Spleen (tissue), 11 donors: ENCODE results near the gene PSMG4. TPM values are rescaled to one million over a fixed set of nuclear protein-coding genes. Genes with fewer than 3 reads are reported as not detected.

Source experiments
- DNase-seq: peaks from one replicate; pipeline ENCODE4 v3.0.0-alpha.2; 2020
- H3K27ac ChIP-seq, 8 donors: fragments of 200-600 bp; sonication (generic) in 7 of 8; 1 replicate in 4 of 8; 2 replicates in 4 of 8; pipeline versions ENCODE4 v1.5.0 to v1.8.0; 2016 to 2021; ENCODE audit warnings: inconsistent platforms in 4 of 8, mild to moderate bottlenecking in 4 of 8, moderate library complexity in 1 of 8
- H3K27me3 ChIP-seq, 7 donors: fragments of 200-600 bp; sonication (generic) in 6 of 7; replicated peaks in 1 of 7; 1 replicate in 4 of 7; 2 replicates in 3 of 7; pipeline versions ENCODE4 v1.5.0 to v1.8.0; 2016 to 2021; ENCODE audit warnings: inconsistent platforms in 3 of 7, mild to moderate bottlenecking in 1 of 7
- H3K36me3 ChIP-seq, 6 donors: fragments of 200-600 bp; sonication (generic) in 5 of 6; 1 replicate in 4 of 6; 2 replicates in 2 of 6; pipeline versions ENCODE4 v1.5.0 to v1.8.0; 2016 to 2021; ENCODE audit warnings: inconsistent platforms in 2 of 6
- H3K4me1 ChIP-seq, 6 donors: fragments of 200-600 bp; sonication (generic) in 5 of 6; 1 replicate in 3 of 6; 2 replicates in 3 of 6; pipeline versions ENCODE4 v1.5.0 to v1.8.0; 2016 to 2021; ENCODE audit warnings: inconsistent platforms in 3 of 6
- H3K4me3 ChIP-seq, 8 donors: fragments of 200-600 bp; sonication (generic) in 7 of 8; 1 replicate in 4 of 8; 2 replicates in 4 of 8; pipeline versions ENCODE4 v1.5.0 to v1.8.0; 2016 to 2021; ENCODE audit warnings: inconsistent platforms in 4 of 8, mild to moderate bottlenecking in 4 of 8, moderate library complexity in 2 of 8
- H3K9me3 ChIP-seq, 8 donors: fragments of 200-600 bp; sonication (generic) in 7 of 8; 1 replicate in 4 of 8; 2 replicates in 4 of 8; pipeline versions ENCODE4 v1.5.0 to v1.8.0; 2016 to 2021; ENCODE audit warnings: inconsistent platforms in 4 of 8
- CTCF ChIP-seq, 11 experiments: fragments of 200-600 bp in 7 of 11; fragments of 450-650 bp in 4 of 11; sonication (generic) in 4 of 11; IDR thresholded peaks in 8 of 11; conservative IDR thresholded peaks in 3 of 11; 1 replicate in 7 of 11; 2 replicates in 4 of 11; pipeline versions ENCODE4 v1.4.0 to v1.8.0; 2016 to 2021; ENCODE audit warnings: antibody characterized with exemption in 11 of 11, inconsistent platforms in 4 of 11, mild to moderate bottlenecking in 1 of 11
- POLR2A ChIP-seq, 3 donors: fragments of 450-650 bp; IDR thresholded peaks; one replicate each; pipeline ENCODE4 v1.5.1; 2017; ENCODE audit warnings: antibody characterized with exemption in 3 of 3, mild to moderate bottlenecking in 1 of 3
- POLR2AphosphoS5 ChIP-seq, 3 donors: sonication (generic); formaldehyde crosslinking; IDR thresholded peaks; one replicate each; pipeline ENCODE4 v1.5.1; 2017; ENCODE audit warnings: antibody characterized with exemption in 3 of 3
- WGBS, 5 donors: extraction: QIAGEN DNeasy Blood & Tissue Kit in 3 of 5; methylation state at CpG; one replicate each; pipeline versions ENCODE4 v1.1.5 to v1.1.7; 2013 to 2018; 5-methylcytosine and 5-hydroxymethylcytosine counted together
- intact Hi-C: fragments of 100-400 bp; cut with DNase I; formaldehyde crosslinking; loops from one replicate; pipeline ENCODE4 v1.15.0; 2023; ENCODE audit warnings: low total_unique reads
- polyA plus RNA-seq, 3 donors: library from polyadenylated mRNA; stranded (reverse); fragments of 200-250 nt; gene quantifications; one replicate each; pipeline ENCODE4 v1.2.1, GENCODE V29; 2013
- total RNA-seq, 7 donors: library from RNA; depleted of rRNA in 3 of 7; stranded (reverse); fragments of >200 nt in 3 of 7; fragmentation: NEBNext Ultra II Directional in 4 of 7; extraction: Animal tissue kit (Norgen Biotek cat#: 25700) in 4 of 7; gene quantifications; one replicate each; pipeline versions ENCODE4 v1.1.0 to v1.2.1, GENCODE V29; 2016 to 2021
- donor health status: healthy with polysubstance abuse.
- donor health status: DM: no; HTN: no; CAD: no; lungs with moderate emphysema.
- donor health status: DM: no; HTN: no; CAD: no.
- donor health status: Bipolar disorder and iron deficiency.
- donor health status: healthy.
- donor health status: DM: no; HTN: no; CAD: no.
- donor health status: DM: yes; HTN: yes; CAD: no.

PSMG4 gene
- total and polyA plus RNA-seq, 10 donors = 12.1 to 41.6 (median 18.5) TPM

- Histone ChIP-seq H3K9me3 (no peaks in the 10 kb centered on the region), H3K4me1 (peaks cover 5 to 24% (median 11%) of the 10 kb centered on the region in 6 donors), H3K36me3 (peaks cover 0 to 46% (median 0%) of the 10 kb centered on the region in 6 donors), H3K4me3 (no peak overlapping the region), H3K27me3 (no peaks in the 10 kb centered on the region), H3K27ac (no peak overlapping the region)
- intact Hi-C loops = loop anchor here (10.0 kb wide), 1 partner anchor 174 kb away; the partner anchor contains the start of gene SLC22A23
- WGBS, 5 donors = 89 to 97% (median 97%) methylated on average over 12 to 14 of the region's 14 CpGs
- TF ChIP-seq POLR2A (IDR thresholded peaks at IDR 0.05) (no peak), POLR2AphosphoS5 (IDR thresholded peaks at IDR 0.05) (no peak), CTCF (IDR thresholded peaks at IDR 0.05 in 8 of 11, conservative IDR thresholded peaks at IDR 0.05 in 3 of 11) (no peak)
- DNase-seq = peak; percentile 58
Measured at GRCh38 chr6:3280866-3281465, 22.2 kb downstream of the PSMG4 start.

GRCh38 chr6:3281631-3282475 is 23.1 kb downstream of the PSMG4 start:
- H3K27ac ChIP-seq = peak overlapping the region in 2 of 8 donors; percentile 27 to 31
- WGBS, 5 donors = 58 to 80% (median 71%) methylated on average over 11 to 13 of the region's 13 CpGs

GRCh38 chr6:3282476-3283236 is 23.9 kb downstream of the PSMG4 start:
- H3K9me3 ChIP-seq = no peaks in the 10 kb centered on the region
- H3K4me1 ChIP-seq = peaks cover 5 to 24% (median 11%) of the 10 kb centered on the region in 6 donors
- WGBS, 5 donors = 92 to 96% (median 95%) methylated on average over 12 to 20 of the region's 20 CpGs
- H3K27me3 ChIP-seq = no peaks in the 10 kb centered on the region
- H3K27ac ChIP-seq = no peak overlapping the region
- peaks cover 0 to 36% (median 0%) of the 10 kb centered on the region in 6 donors for H3K36me3 ChIP-seq
- no peak overlapping the region for H3K4me3 ChIP-seq
- intact Hi-C loops = loop anchor here (10.0 kb wide), 1 partner anchor 172 kb away; the partner anchor contains the start of gene SLC22A23
- TF ChIP-seq CTCF (IDR thresholded peaks at IDR 0.05 in 8 of 11, conservative IDR thresholded peaks at IDR 0.05 in 3 of 11) (no peak), POLR2AphosphoS5 (IDR thresholded peaks at IDR 0.05) (no peak), POLR2A (IDR thresholded peaks at IDR 0.05) (no peak)
- peak; percentile 53 for DNase-seq

More at GRCh38 chr6:3281631-3282475, 23.1 kb downstream of the PSMG4 start:
- Histone ChIP-seq H3K4me1 (peaks cover 5 to 24% (median 11%) of the 10 kb centered on the region in 6 donors), H3K9me3 (no peaks in the 10 kb centered on the region), H3K4me3 (no peak overlapping the region), H3K27me3 (no peaks in the 10 kb centered on the region), H3K36me3 (peaks cover 0 to 40% (median 0%) of the 10 kb centered on the region in 6 donors)
- intact Hi-C loops = loop anchor here (10.0 kb wide), 1 partner anchor 173 kb away; the partner anchor contains the start of gene SLC22A23
- DNase-seq = peak; percentile 40
- no peak for TF ChIP-seq POLR2A (IDR thresholded peaks at IDR 0.05)
- no peak for TF ChIP-seq POLR2AphosphoS5 (IDR thresholded peaks at IDR 0.05)
- no peak for TF ChIP-seq CTCF (IDR thresholded peaks at IDR 0.05 in 8 of 11, conservative IDR thresholded peaks at IDR 0.05 in 3 of 11)
